GM12878 (cell line): ENCODE measurements around the gene ADAMTSL2. TPM values are rescaled to one million over a fixed set of nuclear protein-coding genes. Genes with fewer than 3 reads are reported as not detected.

Experiments
- ATAC-seq: fragments of 200-7000 bp; cut with Tn5 transposase; 3 replicates; pipeline ENCODE4 v1.9.1; 2020; ENCODE audit warnings: mild to moderate bottlenecking, moderate library complexity
- BruUV-seq: library from RNA; stranded (reverse); fragments of 400-500 nt; replicated peaks from 2 replicates; lab custom pipeline; 2021; lab: Mats Ljungman, UMichigan
- CTCF ChIA-PET: fragments of 300-600 bp; sonication (Branson Sonifier 250); formaldehyde crosslinking; extraction: SDS; loops from one replicate; lab custom pipeline; 2021; ENCODE audit warnings: inconsistent platforms; lab: Yijun Ruan, JAX
- POLR2A ChIA-PET: fragments of 350-600 bp; formaldehyde crosslinking; extraction: SDS; loops from one replicate; lab custom pipeline; 2021; ENCODE audit warnings: inconsistent platforms; lab: Charles Lee
- RAD21 ChIA-PET: fragments of 300-600 bp; sonication (Branson Sonifier 250); formaldehyde crosslinking; loops from one replicate; lab custom pipeline; 2023; ENCODE audit warnings: antibody characterized with exemption; ENCODE audit not compliant: unreplicated experiment; lab: Charles Lee
- SMC1A ChIA-PET: fragments of 300-600 bp; sonication (Branson Sonifier 250); formaldehyde crosslinking; loops from one replicate; lab custom pipeline; 2023; ENCODE audit not compliant: unreplicated experiment, uncharacterized antibody; lab: Charles Lee
- DNase-seq: peaks from one replicate; pipeline ENCODE4 v3.0.0-alpha.2; 2011; ENCODE audit warnings: low read depth, low spot score
- FAIRE-seq: peaks from 3 replicates; lab custom pipeline; 2011; peaks lifted over from hg19 to GRCh38; lab: Jason Lieb, UNC
- H2AFZ ChIP-seq: 2 replicates; pipeline ENCODE4 v1.6.0; 2011; ENCODE audit warnings: low read depth, low read length, control low read depth; ENCODE audit not compliant: control insufficient read depth
- H3K27ac ChIP-seq: 2 replicates; pipeline ENCODE4 v1.5.1; 2011; ENCODE audit warnings: control low read depth; ENCODE audit not compliant: control insufficient read depth, insufficient read depth
- H3K27me3 ChIP-seq, 2 experiments: replicated peaks in 1 of 2; 2 replicates each; pipeline versions ENCODE4 v1.6.0 to v1.6.1; 2011; ENCODE audit warnings: low read length in 1 of 2; ENCODE audit not compliant: control insufficient read depth in 2 of 2, insufficient read depth in 2 of 2
- H3K36me3 ChIP-seq, 2 experiments: 2 replicates each; pipeline ENCODE4 v1.5.1; 2011; ENCODE audit warnings: low read length in 1 of 2; ENCODE audit not compliant: control insufficient read depth in 2 of 2, insufficient read depth in 2 of 2
- H3K4me1 ChIP-seq: 2 replicates; pipeline ENCODE4 v1.6.1; 2011; ENCODE audit warnings: mild to moderate bottlenecking, low read length, moderate library complexity, mixed read lengths; ENCODE audit not compliant: control insufficient read depth, insufficient read depth
- H3K4me2 ChIP-seq: 2 replicates; pipeline ENCODE4 v1.6.0; 2011; ENCODE audit warnings: control low read depth; ENCODE audit not compliant: control insufficient read depth, insufficient read depth
- H3K4me3 ChIP-seq: fragments of 200-600 bp; sonication (generic); 2 replicates; pipeline ENCODE4 v1.5.1; 2016
- H3K79me2 ChIP-seq: 2 replicates; pipeline ENCODE4 v1.6.0; 2011; ENCODE audit warnings: low read length; ENCODE audit not compliant: control insufficient read depth, insufficient read depth
- H3K9ac ChIP-seq: 2 replicates; pipeline ENCODE4 v1.8.0; 2011; ENCODE audit warnings: low read length, control low read depth, mixed read lengths; ENCODE audit not compliant: control insufficient read depth, insufficient read depth
- H3K9me3 ChIP-seq: replicated peaks from 3 replicates; pipeline ENCODE4 v1.5.1; 2011; ENCODE audit warnings: mild to moderate bottlenecking, low read length; ENCODE audit not compliant: control insufficient read depth, insufficient read depth
- H4K20me1 ChIP-seq: 2 replicates; pipeline ENCODE4 v1.6.0; 2011; ENCODE audit not compliant: control insufficient read depth, insufficient read depth
- CEBPB ChIP-seq, 2 experiments: fragments of 150-350 bp in 1 of 2; IDR thresholded peaks; 2 replicates each; pipeline ENCODE4 v1.6.1; 2012 to 2014; ENCODE audit warnings: low read depth in 2 of 2, low read length in 2 of 2, borderline replicate concordance in 1 of 2, inconsistent platforms in 1 of 2
- CHD2 ChIP-seq: IDR thresholded peaks from 2 replicates; pipeline ENCODE4 v1.6.1; 2011; ENCODE audit warnings: low read depth, low read length, improper control_type of control experiment, borderline replicate concordance
- ELK1 ChIP-seq: IDR thresholded peaks from 2 replicates; pipeline ENCODE4 v1.6.1; 2012; ENCODE audit warnings: low read depth, low read length, improper control_type of control experiment
- IKZF2 ChIP-seq, 2 experiments: fragments of 450-650 bp; IDR thresholded peaks; 2 replicates each; pipeline ENCODE4 v1.6.1; 2017; ENCODE audit warnings: mild to moderate bottlenecking in 2 of 2, moderate library complexity in 2 of 2
- IRF3 ChIP-seq: fragments of 450-650 bp; IDR thresholded peaks from 2 replicates; pipeline ENCODE4 v1.6.1; 2014; ENCODE audit warnings: mild to moderate bottlenecking
- MEF2B ChIP-seq: fragments of 450-650 bp; IDR thresholded peaks from 2 replicates; pipeline ENCODE4 v1.6.1; 2018; ENCODE audit warnings: mild to moderate bottlenecking, moderate library complexity; ENCODE audit not compliant: partially characterized antibody, poor library complexity, severe bottlenecking
- NFXL1 ChIP-seq: fragments of 450-650 bp; IDR thresholded peaks from 2 replicates; pipeline ENCODE4 v1.6.1; 2017; ENCODE audit warnings: antibody characterized with exemption, mild to moderate bottlenecking, borderline replicate concordance
- RELA ChIP-seq: fragments of 450-650 bp; IDR thresholded peaks from 2 replicates; pipeline ENCODE4 v1.8.0; 2014; ENCODE audit warnings: borderline replicate concordance; ENCODE audit not compliant: partially characterized antibody
- YY1 ChIP-seq: IDR thresholded peaks from 2 replicates; pipeline ENCODE4 v1.6.1; 2011; ENCODE audit warnings: low read depth, mild to moderate bottlenecking, low read length
- ZNF622 ChIP-seq: fragments of 450-650 bp; IDR thresholded peaks from 2 replicates; pipeline ENCODE4 v1.6.1; 2017; ENCODE audit warnings: mild to moderate bottlenecking, inconsistent platforms
- WGBS: methylation state at CpG from one replicate; pipeline ENCODE4 v1.1.6; 2016; ENCODE audit warnings: low lambda C conversion rate; ENCODE audit not compliant: insufficient replicate concordance, insufficient coverage; ENCODE audit errors: missing lambda C conversion rate; 5-methylcytosine and 5-hydroxymethylcytosine counted together
- in situ Hi-C: fragments of 300-500 bp; cut with MboI; formaldehyde crosslinking; loops from 9 replicates; pipeline ENCODE4 v1.14.3; 2018; ENCODE audit warnings: mixed read lengths
- intact Hi-C: fragments of 100-400 bp; cut with micrococcal nuclease; formaldehyde crosslinking; loops from one replicate; pipeline ENCODE4 v1.14.2; 2022; ENCODE audit not compliant: unreplicated experiment
- polyA plus RNA-seq, 11 experiments: library from polyadenylated mRNA; depleted of rRNA in 4 of 11; unstranded in 6 of 11; stranded (reverse) in 5 of 11; fragments of >200 nt; fragmentation: Nextera tagmentation in 4 of 11; fragmentation: Illumina TruSeq in 1 of 11; extraction: Ambion mirVana in 4 of 11; extraction: Trizol in 1 of 11; gene quantifications; 1 replicate in 1 of 11; 2 replicates in 10 of 11; pipeline versions ENCODE4 v1.2.1 to v1.2.3, GENCODE V29; 2011 to 2016; ENCODE audit warnings: inconsistent platforms in 2 of 11, missing spikeins in 2 of 11, low read depth in 1 of 11
- total RNA-seq, 4 experiments: library from RNA; depleted of rRNA in 3 of 4; stranded (reverse); fragments of >200 nt in 3 of 4; fragmentation: Illumina TruSeq in 1 of 4; extraction: Trizol in 1 of 4; gene quantifications; 2 replicates each; pipeline versions ENCODE4 v1.2.1 to v1.2.3, GENCODE V29; 2013 to 2021
- TF ChIP-seq, protein P1 (sequence below): IDR thresholded peaks from 2 replicates; pipeline ENCODE4 v1.6.1; 2011; ENCODE audit warnings: low read depth, mild to moderate bottlenecking, low read length, moderate library complexity, borderline replicate concordance; ENCODE audit errors: extremely low read depth
- TF ChIP-seq, protein P2 (sequence below): IDR thresholded peaks from 2 replicates; pipeline ENCODE4 v1.6.1; 2012; ENCODE audit warnings: low read length, inconsistent platforms

Gene ADAMTSL2
- total and polyA plus RNA-seq, 10 of the 15 experiments (the other 5 are each of a cell fraction or from before 2014, with no cell fraction given), result 0.07 TPM; not detected in 9

- 34% methylated on average over 24 of the region's 24 CpGs for WGBS
- ChIA-PET CTCF (no interaction called here), POLR2A (no interaction called here), SMC1A (no interaction called here), RAD21 (no interaction called here)
- FAIRE-seq (no peak), DNase-seq (no peak), ATAC-seq (no peak)
- Histone ChIP-seq H3K9me3 (no peaks in the 10 kb centered on the region), H3K9ac (no peak overlapping the region), H3K79me2 (no peaks in the 10 kb centered on the region), H2AFZ (no peak overlapping the region), H3K27me3 (peaks cover 0 to 4% of the 10 kb centered on the region in 2 experiments; a peak in 3 of 4 replicates), H4K20me1 (no peaks in the 10 kb centered on the region), H3K4me1 (no peaks in the 10 kb centered on the region), H3K4me2 (no peak overlapping the region), H3K36me3 (no peaks in the 10 kb centered on the region), H3K4me3 (no peak overlapping the region), H3K27ac (no peak overlapping the region)
- BruUV-seq, result no TSS peak
- in situ Hi-C loops (no loop called here), intact Hi-C loops (no loop called here)
- TF ChIP-seq IRF3 (no peak), ELK1 (no peak), YY1 (no peak), NFXL1 (no peak), CHD2 (no peak), CEBPB (IDR thresholded peaks at IDR 0.05; ENCODE audit: borderline replicate concordance in 1 of 2, low read depth in 2 of 2, low read length in 2 of 2) (no peak), RELA (no peak), ZNF622 (no peak), MEF2B (no peak), IKZF2 (IDR thresholded peaks at IDR 0.05) (no peak)
- TF ChIP-seq, protein P1, sequence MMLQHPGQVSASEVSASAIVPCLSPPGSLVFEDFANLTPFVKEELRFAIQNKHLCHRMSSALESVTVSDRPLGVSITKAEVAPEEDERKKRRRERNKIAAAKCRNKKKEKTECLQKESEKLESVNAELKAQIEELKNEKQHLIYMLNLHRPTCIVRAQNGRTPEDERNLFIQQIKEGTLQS, result no peak
- TF ChIP-seq, protein P2, sequence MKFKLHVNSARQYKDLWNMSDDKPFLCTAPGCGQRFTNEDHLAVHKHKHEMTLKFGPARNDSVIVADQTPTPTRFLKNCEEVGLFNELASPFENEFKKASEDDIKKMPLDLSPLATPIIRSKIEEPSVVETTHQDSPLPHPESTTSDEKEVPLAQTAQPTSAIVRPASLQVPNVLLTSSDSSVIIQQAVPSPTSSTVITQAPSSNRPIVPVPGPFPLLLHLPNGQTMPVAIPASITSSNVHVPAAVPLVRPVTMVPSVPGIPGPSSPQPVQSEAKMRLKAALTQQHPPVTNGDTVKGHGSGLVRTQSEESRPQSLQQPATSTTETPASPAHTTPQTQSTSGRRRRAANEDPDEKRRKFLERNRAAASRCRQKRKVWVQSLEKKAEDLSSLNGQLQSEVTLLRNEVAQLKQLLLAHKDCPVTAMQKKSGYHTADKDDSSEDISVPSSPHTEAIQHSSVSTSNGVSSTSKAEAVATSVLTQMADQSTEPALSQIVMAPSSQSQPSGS, result no peak
These were observed 14.2 kb upstream of the ADAMTSL2 start for GRCh38 chr9:133520121-133520835.
